ENCODE data around the gene GSK3A.

The GSK3A gene

DNA sequence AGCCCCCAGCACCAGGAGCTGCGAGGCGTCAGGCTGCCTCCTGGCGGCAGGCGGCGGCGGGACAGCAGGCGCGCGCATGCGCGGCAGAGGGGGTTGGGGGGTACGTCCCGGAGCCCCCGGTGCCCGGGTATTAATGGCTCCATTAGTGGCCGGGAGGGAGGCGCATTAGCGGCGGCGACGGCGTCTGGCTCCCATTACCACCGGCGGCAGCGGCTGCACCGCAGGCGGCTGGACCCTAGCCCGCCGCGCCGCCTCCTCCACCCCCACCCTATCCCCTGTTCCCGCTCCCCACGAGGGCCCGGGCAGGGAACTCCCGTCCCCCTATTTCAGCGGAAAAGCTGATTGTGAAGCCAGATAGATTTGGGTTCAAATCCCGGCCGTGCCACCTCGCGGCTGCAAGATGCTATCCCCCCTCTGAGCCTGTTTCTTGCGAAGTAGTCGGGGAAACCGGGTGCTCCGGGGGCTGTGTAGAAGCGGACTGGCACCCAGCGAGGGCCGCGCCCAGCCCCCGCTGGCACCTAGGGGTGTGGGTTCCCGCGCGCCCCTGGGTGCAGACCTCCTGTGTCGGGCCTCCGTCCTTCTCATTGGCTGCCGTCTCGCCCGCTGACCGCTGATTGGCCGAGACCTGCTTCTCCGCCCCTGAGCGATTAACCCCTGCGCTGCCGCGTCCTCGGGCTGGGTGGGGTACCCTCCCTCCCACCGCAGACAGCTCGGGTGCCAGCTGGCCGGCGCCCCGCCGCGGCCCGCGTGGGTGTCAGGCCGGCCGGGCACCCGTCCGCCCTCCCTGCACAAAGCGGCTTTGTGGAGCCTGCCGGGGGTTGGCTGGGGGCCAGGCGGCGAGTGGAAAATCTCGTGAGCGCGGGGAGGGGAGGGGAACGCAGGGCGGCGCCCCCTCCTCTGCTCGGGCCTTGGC lies 37.8 kb upstream of the GSK3A start:
- peak; percentile 99 for DNase-seq

DNA sequence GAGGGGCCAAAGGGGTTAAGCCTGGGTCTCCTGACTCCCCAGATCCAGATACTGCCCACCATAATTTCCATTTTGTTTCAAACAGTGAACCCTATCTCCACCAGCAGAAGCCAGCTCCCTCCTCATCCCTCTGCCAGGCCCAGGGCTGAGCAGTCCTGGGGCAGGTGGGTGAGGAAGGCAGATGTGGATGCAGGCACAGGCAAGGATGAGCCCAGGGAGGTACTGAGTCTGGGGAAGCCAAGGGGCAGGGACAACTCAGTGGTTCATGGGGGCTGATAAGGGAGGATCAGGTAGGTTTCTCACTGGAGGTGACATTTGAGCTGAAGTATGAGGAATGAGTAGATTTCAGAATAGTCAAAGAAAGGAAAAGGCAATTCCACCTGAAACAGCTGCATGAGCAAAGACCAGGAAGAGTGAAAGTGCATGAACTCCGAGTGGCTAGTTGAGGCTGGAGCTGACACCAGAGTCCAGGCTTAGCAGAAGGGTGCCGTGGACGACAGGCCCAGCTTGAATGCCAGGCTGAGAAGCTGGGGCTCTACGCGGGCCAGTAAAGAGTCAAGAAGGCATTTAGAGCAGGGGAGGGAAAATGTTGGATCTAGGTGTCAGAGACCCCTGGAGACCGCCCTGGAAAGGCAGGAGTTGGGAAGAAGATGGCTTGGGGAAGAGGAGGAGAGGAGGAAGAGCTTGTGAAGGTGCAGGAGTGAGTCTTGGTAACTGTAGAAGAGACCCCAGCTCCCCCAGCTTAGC lies 36.9 kb upstream of the GSK3A start:
- no peak for DNase-seq

DNA sequence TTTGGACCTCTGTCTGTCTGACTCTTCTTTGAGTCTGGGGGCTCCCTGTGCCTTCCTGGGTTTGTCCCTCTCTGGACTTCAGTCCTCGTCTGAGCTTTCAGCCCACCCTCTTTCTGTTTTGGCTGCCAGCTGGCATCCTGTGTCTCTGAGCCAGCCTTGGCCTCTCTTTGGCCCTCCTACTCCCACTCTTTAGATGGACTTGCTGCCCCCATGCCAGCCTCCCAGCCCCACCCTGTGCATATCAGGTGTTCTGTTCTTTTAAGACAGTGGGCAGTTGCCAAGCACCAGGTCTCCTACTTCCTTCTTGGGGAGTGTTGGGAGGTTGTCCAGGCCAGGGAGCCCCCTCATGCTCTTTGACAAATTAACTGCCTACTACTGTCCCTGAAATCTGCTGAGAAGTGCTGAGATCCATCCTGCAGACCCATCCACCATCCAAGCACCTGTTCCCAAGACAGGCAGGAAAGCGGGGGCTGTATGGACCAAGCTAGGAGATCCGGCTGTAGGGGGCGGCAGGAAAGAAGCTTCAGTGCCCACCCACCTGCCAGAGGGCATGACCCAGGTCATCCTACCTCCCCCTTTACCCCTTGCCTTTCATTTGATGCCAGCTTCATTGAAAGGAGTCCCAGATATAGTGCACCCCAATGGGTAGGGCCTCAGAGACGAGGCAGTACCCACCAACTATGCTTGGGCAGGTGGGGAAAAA lies 36.2 kb upstream of the GSK3A start:
- peak; percentile 81 for DNase-seq

DNA sequence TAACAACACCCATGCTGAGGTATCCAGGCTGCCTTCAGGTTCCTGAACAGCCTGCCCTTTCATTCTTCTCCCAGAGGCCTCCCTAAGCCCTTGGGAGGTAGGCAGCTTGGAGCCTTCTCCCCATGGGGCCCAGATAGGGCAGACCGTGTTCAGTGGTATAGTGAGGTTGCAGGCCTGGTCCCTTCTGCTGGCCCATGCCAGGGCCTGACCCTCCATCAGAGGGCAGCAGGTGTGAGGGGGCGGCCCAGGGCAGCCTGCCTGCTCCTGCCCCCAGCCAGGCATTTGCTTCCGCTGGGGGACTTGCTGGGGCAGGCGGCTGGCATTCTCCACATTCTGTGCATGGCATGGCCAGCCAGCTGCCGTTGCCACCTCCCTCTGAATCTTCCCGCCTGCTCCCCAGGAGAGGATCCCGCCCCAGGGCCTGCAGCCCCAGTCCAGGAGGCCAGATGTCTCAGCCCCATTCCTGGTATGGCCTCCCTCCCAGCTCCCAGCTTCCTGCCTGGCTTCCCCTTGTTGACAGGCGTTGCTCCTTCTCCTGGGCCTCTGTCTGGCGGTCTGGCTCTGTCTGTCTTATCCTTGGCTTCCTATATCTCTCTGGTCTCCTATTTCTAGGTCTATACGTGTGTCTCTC lies 35.5 kb upstream of the GSK3A start:
- peak; percentile 95 for DNase-seq

DNA sequence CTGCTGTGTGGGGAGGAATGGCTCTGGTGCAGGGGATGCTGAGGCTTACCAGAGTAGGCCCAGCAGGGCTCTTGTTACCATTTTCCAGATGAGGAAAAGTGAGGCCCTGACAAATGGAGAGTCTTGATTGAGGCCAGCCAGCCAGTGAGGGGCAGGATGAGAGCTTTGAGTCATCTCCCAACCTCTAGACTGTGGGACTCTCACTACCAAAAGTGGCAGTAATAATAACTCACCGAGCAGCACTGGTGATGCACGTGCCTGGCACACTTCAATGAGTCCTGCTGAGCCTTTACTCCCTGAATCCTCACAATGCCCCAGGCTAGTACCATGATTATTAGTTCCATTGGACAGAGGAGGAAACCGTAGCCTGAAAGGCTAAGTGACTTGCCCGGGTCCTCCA lies 34.4 kb upstream of the GSK3A start:
- peak; percentile 89 for DNase-seq

DNA sequence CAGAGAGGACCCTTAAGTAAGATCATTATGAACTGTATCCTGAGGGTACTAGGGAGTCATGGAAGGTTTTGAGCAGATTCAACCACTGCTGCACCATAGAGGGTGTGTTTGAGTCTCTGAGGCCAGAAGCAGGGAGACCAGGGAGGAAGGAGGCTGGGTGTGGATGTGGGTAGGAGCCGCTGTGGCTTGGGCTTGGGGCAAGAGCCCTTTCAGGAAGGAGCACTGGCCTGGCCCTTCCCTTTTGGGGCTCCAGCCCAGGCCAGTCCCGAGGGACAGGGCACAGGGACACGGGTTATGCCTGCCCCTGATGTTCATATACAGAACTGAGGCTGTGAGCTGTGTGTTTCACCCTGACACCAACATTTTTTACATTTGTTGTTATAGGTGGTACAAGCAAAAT lies 33.9 kb upstream of the GSK3A start:
- DNase-seq = no peak

DNA sequence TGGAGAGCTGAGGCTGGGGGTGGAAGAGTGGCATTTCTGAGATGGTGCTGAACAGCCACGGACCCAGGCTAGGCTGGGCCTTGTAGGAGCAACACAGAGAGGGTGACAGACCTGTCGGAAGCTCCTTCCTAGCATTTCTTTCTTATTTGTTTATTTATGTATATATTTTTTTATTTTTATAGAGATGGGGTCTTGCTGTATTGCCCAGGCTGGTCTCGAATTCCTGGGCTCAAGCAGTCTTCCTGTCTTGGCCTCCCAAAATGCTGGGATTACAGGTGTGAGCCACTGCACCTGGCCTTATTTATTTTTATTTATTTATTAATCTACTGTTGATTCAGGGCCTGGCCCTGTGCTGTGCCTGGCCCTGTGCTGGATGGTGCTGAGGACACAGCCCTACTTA lies 33.1 kb upstream of the GSK3A start:
- no peak for DNase-seq

DNA sequence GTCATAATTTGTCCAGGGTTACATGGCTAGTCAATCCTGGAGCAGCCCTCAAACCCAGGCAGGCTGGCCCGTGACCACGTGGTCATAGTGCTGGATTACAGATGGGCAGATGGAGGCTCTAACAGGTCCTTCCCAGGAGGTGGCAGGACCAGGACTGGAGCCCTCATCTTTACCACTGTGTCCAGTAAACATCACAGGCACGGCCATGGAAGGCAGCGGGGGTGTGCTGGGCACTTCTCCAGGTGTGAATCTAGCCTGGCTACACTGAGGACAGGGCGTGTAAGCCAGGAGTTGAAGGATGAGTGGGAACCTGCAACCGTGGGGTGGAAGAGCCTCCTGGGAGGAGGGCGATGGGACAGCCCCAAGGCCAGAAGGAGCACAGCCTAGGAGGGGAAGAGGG lies 32.7 kb upstream of the GSK3A start:
- DNase-seq = no peak

DNA sequence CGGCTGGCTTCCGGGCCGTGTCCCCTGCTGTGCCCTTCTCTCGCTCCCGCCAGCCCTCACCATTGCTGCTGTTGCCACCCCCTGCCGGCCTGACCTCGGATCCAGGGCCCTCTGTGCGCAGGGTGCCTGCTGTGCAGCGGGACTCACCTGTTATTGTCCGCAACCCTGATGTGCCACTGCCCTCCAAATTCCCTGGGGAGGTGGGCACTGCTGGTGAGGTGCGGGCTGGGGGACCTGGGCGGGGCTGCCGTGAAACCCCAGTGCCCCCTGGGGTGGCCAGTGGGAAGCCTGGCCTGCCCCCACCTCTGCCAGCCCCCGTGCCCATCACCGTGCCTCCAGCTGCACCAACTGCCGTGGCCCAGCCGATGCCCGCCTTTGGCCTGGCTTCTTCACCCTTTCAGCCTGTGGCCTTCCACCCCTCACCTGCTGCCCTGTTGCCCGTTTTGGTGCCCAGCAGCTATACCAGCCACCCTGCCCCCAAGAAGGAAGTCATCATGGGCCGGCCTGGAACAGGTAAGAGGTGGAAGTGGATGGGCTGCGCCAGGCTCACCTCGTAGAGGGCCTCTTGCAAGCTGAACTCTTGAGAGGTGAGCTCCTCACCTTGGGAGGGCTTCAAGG lies 31.8 kb upstream of the GSK3A start:
- DNase-seq = no peak

DNA sequence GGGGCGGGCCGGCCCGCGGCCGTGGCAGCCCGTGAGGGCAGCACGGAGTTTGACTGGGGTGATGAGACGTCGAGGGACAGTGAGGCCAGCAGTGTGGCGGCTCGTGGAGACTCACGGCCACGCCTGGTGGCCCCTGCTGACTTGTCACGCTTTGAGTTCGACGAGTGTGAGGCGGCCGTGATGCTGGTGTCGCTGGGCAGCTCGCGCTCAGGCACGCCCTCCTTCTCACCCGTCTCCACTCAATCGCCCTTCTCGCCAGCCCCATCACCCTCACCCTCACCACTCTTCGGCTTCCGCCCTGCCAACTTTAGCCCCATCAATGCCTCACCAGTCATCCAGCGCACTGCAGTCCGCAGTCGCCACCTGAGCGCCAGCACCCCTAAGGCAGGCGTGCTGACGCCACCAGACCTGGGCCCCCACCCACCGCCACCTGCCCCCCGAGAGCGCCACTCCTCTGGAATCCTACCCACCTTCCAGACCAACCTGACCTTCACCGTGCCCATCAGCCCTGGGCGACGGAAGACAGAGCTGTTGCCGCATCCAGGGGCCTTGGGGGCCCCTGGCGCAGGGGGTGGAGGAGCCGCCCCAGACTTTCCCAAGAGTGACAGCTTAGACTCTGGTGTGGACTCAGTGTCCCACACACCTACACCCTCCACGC lies 31.1 kb upstream of the GSK3A start:
- no peak for DNase-seq

DNA sequence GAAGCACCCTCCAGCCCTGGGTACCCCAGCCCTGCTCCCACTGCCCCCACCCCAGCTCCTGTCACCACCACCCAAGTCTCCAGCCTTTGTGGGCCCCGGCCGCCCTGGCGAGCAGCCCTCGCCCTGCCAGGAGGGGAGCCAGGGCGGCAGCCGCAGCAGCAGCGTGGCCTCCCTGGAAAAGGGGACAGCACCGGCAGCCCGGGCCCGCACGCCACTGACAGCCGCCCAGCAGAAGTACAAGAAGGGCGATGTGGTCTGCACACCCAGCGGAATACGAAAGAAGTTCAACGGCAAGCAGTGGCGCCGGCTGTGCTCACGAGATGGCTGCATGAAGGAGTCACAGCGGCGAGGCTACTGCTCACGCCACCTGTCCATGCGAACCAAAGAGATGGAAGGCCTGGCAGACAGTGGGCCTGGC lies 30.6 kb upstream of the GSK3A start:
- DNase-seq = no peak

DNA sequence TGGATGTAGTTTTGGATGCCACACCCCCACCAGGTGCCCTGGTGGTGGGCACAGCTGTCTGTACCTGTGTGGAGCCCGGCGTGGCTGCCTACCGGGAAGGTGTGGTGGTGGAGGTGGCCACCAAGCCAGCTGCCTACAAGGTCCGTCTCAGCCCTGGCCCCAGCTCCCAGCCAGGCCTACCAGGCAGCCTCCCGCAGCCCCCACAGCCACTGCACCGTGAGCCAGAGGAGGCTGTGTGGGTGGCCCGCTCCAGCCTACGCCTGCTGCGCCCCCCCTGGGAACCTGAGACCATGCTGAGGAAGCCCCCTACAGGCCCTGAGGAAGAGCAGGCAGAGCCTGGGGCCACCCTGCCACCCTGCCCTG lies 30.1 kb upstream of the GSK3A start:
- no peak for DNase-seq

DNA sequence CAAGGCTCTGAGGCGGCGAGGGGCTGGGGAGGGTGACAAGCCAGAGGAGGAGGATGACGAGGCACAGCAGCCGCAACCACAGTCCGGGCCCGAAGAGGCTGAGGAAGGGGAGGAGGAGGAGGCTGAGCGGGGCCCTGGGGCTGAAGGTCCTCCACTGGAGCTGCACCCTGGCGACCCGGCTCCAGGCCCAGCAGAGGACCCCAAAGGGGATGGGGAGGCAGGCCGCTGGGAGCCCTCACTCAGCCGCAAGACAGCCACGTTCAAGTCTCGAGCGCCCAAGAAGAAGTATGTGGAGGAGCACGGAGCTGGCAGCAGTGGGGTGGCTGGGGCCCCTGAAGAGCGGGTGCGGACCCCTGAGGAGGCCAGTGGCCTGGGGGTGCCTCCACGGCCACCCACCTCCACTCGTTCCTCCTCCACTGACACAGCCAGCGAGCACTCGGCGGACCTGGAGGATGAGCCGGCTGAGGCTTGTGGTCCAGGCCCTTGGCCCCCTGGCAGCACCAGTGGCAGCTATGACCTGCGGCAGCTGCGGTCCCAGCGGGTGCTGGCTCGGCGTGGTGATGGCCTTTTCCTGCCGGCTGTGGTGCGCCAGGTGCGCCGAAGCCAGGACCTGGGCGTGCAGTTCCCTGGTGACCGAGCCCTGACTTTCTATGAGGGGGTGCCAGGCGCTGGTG lies 29.6 kb upstream of the GSK3A start:
- peak; percentile 41 for DNase-seq

DNA sequence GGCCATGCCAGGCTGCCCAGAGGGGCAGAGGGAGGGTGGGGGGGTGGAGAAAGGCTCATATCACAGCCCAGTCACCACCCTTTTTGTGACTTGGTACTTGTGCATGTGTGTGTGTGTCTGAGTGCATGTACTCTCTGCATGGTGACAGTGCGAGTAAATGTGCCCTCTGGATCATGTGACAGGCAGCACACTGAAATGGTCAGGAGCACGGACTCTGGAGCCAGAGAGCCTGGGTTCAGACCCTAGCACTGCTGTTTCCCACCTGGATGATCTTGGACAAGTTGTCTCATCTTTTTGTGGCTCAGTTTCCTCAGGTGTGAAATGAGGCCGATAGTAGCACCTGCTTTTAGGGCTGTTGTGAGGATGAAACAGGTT lies 28.6 kb upstream of the GSK3A start:
- DNase-seq = no peak

DNA sequence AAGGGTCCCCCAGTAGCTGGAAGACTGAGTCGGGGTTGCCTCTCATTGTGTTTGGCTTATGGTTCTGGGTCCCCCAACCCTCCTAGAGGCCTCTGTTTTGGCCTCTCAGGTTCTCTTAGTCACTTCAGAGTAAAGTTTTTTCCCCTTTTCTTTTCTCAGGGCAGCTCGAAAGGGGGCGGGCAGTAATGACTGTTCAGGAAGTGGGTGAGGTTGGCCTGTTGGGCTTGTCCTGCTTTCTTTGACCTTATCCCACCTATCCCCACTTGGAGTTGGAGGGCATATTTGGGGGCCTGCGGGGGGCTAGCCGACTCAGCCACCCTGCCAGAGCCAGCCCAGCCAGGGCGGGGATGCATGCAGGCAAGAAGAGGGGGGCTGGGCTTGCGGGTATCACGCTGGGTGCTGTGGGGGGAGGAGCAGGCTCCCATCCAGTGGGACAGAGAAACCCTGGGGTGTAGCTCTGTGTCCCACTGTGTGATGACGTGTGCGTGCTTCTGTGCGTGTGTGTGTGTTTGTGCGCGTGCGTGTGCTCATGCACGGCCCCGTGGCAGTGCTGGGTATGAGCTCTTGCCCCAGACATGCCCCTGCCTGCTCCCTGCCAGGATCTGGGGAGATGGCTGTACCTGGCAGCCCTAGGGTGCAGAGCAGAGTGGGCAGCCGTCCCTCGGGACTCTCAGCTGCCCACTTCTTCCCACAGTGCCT lies 28.1 kb upstream of the GSK3A start:
- DNase-seq = peak; percentile 66

DNA sequence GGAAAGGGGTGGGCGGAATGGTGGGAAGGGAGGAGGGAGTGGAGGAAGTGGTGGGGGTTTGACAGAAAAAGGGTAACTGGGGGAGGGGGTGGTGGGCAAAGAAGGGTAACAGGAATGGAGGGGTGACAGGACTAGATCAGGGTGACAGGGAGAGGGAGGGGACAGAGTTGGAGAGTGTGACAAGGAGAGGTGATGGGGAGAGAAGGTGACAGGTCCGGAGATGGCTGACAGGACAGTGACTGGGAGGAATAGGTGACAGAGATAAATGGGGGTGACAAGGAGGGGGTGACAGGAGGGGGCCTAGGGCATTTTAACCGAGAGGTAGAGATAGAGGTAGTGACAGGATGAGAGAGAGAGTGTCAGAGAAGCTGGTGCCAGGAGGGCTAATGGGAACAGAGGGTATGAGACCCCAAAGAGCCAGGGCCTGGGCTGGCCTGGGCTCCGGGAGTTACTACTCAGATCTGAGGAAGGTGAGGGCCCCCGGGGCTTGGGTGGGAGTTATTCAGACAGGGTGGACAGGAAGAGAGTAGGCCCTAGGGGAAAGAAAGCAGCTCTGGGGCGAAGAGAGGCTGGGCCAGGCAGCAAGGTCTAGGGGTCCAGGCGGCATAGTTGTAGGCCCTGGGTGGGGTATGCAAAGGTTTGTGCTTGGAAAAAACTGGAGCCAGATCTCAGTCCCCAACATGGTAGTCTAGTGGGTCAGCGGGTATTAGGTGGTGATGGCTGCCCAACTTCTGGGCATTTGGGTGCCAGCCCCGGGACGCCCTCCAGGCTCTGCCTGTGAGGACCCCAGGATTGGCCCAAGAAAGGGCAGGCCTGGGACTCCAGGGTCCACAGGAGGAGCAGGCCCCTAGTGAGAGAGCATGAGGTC lies 27.3 kb upstream of the GSK3A start:
- DNase-seq = no peak

DNA sequence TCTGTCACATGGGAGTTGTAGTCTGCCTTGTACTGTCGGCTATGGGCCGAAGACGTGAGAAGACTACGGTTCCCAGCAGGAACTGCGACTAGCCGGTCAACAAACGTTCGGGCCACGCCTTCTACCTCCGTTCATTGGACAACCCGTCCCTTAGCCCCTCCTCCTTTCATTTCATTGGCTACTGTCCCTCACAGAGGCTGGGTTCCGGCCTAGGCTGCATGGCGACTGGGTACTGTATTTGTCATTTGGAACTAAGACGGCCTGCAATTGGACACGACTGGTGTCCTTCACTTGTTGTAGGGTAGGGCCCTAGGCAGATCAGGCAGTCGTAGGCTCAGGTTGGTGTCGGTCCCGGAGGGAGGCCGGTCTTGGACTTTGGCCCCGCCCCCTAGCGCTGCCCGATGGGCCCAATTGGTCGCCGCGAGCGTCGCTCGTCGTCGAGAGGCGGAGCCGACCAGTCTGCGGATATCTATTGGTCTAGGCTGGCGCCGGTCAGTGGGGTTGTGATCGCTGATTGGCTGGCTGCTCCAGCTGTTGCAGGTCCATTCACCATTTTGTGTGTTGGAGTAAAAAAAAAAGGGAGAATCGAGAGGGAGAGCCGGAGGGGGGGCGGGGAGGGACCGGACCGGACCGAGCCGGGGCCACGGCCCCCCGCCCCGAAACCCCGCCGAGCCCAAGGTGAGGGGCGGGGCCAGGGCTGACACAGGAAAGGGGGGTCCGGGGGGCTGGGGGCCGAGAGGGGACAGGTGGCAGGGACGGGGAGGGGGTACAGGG lies 26.5 kb upstream of the GSK3A start, which contains the start of gene CIC:
TSS of gene CIC (plus strand) at position 549 of the 774 bp plus-strand sequence. CDS start 2,532 bp downstream, outside the sequence.
- peak; percentile 100 for DNase-seq

DNA sequence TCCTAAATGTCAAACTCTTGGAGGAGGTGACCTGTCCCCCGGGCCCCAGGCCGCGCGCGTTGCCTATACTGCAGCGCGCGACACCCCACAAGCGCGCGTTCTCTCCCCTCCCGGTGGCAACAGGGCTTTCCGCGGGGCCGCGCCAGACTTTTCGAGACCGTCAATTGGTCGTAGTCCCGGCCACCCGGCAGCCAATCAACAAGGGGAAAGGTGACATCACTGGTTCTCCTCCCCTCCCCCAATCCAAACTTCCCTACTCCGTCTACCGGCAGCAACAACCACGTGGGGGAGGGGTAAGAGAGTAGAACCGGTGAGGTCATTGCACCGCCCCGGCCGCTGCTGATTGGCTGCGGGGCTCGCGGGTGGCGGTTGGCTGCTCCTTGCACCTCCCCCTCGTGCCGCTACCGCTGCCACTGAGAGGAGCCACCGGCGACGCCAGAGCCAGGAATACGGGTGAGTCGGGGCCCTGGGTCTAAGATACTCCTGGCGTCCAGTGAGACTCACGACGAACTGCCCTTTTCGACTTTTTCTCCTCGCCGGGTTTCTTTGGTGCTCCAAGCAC lies 25.8 kb upstream of the GSK3A start:
- DNase-seq = peak; percentile 100
